GM21737 (cell line): ENCODE measurements around the gene TSPAN15.

Experiments
- ATAC-seq: cut with Tn5 transposase; IDR thresholded peaks from one replicate; pipeline ENCODE4 v1.9.1; 2021; ENCODE audit warnings: mild to moderate bottlenecking, moderate library complexity; ENCODE audit not compliant: unreplicated experiment

TSPAN15 gene

GRCh38 chr10:69464401-69464800, 13.1 kb downstream of the TSPAN15 start:
- ATAC-seq = no peak

DNA sequence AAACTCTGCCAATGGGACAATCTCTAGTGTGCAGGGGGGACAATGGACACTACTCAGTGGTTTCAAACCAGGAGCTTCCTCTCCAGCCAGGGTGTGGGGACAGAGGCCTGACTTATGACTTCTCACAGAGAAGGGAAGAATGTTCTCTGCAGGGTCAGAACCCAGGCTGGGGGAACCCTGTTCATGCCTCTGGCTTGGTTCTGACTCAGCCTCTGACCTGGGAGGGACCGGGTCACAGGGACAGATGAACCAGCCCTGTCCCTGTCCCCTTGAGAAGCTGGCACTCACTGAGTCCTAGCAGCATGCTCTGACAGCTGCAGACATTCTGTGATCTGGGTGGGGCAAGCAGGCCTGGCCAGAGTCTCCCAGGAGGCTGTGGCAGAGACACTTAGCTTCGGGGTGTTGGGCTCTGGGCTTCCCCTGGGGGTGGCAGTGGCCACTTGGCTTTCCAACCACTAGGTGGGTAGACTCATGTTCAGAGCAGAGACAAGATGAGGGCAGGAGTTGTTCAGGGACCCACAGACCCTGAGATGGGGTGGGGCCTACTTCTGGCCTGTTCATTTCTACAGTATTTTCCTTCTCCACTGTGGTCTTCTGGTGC, 13.6 kb downstream of the TSPAN15 start:
- no peak for ATAC-seq

DNA sequence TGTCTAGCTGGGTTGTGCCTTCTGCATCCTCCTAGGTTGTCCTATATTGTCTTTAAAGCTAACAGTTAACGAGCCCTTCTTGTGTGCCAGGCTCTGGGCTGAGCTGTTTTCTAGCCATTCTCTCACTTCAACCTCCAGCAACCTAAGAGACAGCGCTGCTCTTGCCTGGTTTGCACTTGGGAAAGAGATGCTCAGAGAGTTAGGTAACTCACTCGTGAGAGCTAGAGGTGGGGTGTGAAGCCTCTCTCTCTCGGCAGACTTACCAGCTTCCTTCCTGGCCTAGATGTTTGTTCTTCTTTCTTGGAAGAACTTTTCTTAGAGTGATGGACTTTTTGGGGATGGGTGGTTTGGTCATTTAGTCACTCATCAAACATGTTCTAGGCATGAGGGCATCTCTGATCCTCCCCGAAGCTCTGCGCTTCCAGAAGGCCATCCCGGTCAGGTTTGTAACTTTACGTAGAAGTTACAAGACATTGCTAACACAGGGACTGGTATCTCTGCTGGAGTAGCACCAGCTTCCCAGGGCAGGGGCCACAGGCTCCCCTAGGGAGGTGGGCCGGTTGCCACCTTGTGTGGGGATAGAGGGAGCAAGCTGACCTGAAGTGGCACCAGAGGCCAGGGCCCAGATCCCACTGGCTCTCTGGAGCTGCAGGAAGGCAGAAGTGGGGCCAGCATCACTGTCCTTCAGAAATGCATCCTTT, 14.3 kb downstream of the TSPAN15 start:
- no peak for ATAC-seq

- no peak for ATAC-seq
Observed at GRCh38 chr10:69466158-69466490, 14.9 kb downstream of the TSPAN15 start.

- ATAC-seq = no peak
Observed at GRCh38 chr10:69466689-69467088, 15.4 kb downstream of the TSPAN15 start.

- no peak for ATAC-seq
Observed at GRCh38 chr10:69467928-69468750, 16.9 kb downstream of the TSPAN15 start.

DNA sequence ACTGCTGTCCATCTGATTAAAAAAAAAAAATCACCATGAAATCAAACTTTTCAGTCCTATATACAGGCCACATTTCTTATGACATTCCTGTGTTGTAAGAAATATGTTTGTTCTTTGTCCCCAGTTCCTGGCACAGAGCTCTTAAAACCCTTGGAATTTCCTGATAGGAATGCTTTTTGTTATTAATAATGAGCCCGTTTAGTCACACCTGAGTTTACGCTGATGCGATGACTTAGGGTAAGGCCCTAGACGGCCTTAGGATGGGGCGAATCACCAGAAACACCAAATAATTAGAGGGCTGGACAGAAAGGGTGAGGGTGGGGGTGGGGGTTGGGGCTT, 17.5 kb downstream of the TSPAN15 start:
- ATAC-seq = no peak

- ATAC-seq = no peak
Observed at GRCh38 chr10:69469976-69470375, 18.7 kb downstream of the TSPAN15 start.

GRCh38 chr10:69470463-69471384, 19.5 kb downstream of the TSPAN15 start:
- ATAC-seq = no peak

GRCh38 chr10:69472142-69472541, 20.9 kb downstream of the TSPAN15 start:
- ATAC-seq = no peak

GRCh38 chr10:69472544-69472943, 21.3 kb downstream of the TSPAN15 start:
- ATAC-seq = no peak

- ATAC-seq = no peak
Observed at GRCh38 chr10:69473304-69473990, 22.2 kb downstream of the TSPAN15 start.

DNA sequence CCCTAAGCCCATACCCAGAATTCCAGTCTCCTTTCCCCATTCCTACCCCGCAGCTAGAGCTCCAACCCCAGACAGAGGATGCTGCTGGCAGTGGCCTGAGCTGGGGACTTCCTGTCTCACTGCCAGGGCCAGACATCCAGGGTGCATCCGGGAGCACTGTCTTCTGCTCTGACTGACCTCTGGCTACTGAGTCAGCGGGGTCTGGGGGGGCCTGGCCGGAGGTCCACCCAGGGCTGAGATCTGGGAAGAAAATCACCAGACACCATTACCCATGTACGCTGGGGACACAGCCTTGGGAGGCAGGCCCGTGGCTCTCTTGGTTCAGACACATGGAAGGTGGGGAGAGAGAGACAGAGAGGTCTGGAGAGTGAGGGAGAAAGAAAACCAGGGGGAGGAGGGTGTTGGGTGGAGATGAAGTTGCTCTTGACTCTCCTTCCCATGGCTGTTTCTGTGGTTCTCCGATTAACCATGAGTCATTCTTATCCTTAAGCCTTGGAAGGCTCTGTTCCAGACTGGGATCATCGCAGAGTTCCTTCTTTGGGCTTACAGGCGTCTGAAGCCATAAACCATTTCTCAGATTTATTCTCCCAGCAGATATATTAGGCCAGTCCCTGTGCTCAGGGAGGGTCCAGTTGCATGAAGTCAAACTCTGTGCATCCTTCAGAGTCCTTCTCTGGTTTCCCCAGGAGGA, 23.6 kb downstream of the TSPAN15 start:
- ATAC-seq = no peak

GRCh38 chr10:69475433-69475830, 24.2 kb downstream of the TSPAN15 start:
- ATAC-seq = no peak

GRCh38 chr10:69477968-69478597, 26.8 kb downstream of the TSPAN15 start:
- no peak for ATAC-seq

DNA sequence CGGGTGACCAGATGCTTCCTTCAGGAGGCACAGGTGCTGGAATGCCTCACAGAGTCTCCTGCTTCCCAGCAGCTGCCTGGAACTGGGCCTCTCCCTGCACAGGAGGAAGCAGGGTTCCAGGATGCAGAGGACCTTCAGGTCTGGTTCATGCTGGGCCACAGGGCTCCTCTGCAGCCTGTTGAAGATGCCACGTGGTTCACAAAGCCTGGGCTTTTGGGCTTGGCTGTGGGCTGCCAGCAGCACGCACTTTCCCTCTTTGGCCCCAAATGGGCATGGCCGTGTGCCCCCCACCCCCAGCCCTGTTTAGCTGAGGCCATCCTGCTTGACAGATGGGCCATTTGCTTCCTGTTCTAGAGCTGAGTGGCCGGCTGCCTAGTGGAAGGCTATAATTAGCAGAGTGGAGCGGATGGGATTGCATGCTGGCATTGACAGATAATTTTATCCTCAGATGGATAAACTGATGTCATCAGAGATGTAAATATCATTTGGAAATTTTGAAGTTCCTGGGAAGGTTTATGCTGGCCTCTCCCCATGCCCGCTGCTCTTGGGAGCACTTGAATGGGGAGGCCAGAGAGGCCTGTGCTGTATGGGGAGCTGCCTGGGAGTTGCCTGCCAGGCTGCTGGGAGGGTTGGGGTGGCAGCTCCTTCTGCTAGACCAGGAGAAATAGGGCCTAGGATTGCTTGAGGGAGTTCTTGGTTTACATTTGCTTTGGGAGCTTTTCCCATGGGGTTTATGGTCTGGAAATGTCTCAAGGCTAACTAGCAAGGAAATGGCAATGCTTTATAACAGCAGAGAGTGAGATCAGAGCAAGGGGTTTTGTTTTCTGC, 28.2 kb downstream of the TSPAN15 start:
- ATAC-seq = no peak

GRCh38 chr10:69480068-69480412, 28.8 kb downstream of the TSPAN15 start:
- no peak for ATAC-seq

GRCh38 chr10:69481305-69481704, 30.0 kb downstream of the TSPAN15 start:
- no peak for ATAC-seq
